SJSA1 (cell line): ENCODE measurements around the gene LCE5A. TPM values are rescaled to one million over a fixed set of nuclear protein-coding genes. Genes with fewer than 3 reads are reported as not detected.
"Not testable (repeated sequence)": the region's sequence is repeated elsewhere in the genome, so short reads cannot be mapped to it uniquely, and the experiment has no call there.

Source experiments
- DNase-seq, 2 experiments: peaks; one replicate each; pipeline ENCODE4 v3.0.0-alpha.2; 2015 to 2020; ENCODE audit warnings: low spot score in 2 of 2, low read depth in 1 of 2
- H3K27ac ChIP-seq: fragments of 250-450 bp; sonication (Bioruptor Pico); 2 replicates; pipeline ENCODE4 v1.5.1; 2020; ENCODE audit warnings: mild to moderate bottlenecking, moderate library complexity
- H3K27me3 ChIP-seq: fragments of 250-450 bp; sonication (Bioruptor Pico); replicated peaks from 2 replicates; pipeline ENCODE4 v1.5.1; 2020; ENCODE audit warnings: mild to moderate bottlenecking, moderate library complexity
- H3K36me3 ChIP-seq: fragments of 250-450 bp; sonication (Bioruptor Pico); 2 replicates; pipeline ENCODE4 v1.5.1; 2020; ENCODE audit warnings: mild to moderate bottlenecking
- H3K4me1 ChIP-seq: fragments of 250-450 bp; sonication (Bioruptor Pico); replicated peaks from 2 replicates; pipeline ENCODE4 v1.6.1; 2021; ENCODE audit warnings: mild to moderate bottlenecking
- H3K4me3 ChIP-seq: fragments of 250-450 bp; sonication (Bioruptor Pico); 2 replicates; pipeline ENCODE4 v1.5.1; 2020; ENCODE audit warnings: mild to moderate bottlenecking
- H3K9me3 ChIP-seq: fragments of 250-450 bp; sonication (Bioruptor Pico); replicated peaks from 2 replicates; pipeline ENCODE4 v1.5.1; 2020; ENCODE audit warnings: mild to moderate bottlenecking
- total RNA-seq: library from RNA; depleted of rRNA; stranded (reverse); fragments of >200 nt; shearing (Covaris generic); gene quantifications from 2 replicates; pipeline ENCODE4 v1.2.3, GENCODE V29; 2014; rRNA removed

The LCE5A gene
- total RNA-seq, 1 experiment from 2014 or later = not detected

DNA sequence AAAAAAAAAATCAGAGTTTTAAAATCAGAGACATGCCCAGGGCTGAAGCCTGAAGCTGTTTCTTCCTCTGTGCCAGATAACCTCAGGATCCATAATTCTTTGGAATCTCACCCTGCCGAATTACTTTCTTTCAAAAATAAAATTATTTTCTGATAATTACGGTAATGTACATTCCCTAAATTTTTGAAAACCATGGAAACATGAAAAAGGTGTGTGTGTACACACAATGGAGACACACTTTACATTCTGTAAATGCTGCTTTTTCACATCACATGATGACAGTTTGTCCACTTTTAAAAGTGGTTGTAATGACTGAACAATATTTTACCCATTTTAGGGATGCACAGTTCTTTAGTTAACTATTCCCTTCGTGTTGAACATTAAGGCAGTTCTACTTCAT, 25.2 kb downstream of the LCE5A start:
- DNase-seq = no peak
- H3K9me3 ChIP-seq = no peaks in the 10 kb centered on the region
- peaks cover 9% of the 10 kb centered on the region; the same call in 1 of the 2 replicates for H3K27me3 ChIP-seq
- H3K4me3 ChIP-seq = no peak overlapping the region
- H3K27ac ChIP-seq = no peak overlapping the region
- H3K4me1 ChIP-seq = no peaks in the 10 kb centered on the region
- no peaks in the 10 kb centered on the region for H3K36me3 ChIP-seq

DNA sequence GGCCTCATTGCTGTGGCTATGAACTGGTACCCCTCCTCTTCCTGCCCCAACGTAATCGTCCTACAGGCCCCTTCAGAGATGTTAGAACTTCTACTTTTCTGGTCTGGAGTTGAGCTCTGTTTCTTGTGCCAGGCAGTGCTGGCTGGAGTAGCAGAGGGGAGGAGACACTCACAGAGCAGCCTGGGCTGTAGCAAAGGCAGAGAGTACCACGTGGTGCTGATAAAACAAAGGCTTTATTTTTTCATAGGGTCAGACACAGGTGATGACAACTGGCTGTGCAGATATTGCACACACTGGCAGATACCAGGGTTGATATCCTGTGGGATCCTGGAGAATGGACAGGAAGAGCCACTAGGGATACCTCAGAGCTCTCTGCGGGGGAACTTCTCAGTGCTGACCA, 26.9 kb downstream of the LCE5A start:
- H3K36me3 ChIP-seq = no peaks in the 10 kb centered on the region
- no peaks in the 10 kb centered on the region for H3K9me3 ChIP-seq
- H3K27me3 ChIP-seq = peaks cover 9% of the 10 kb centered on the region; the same call in 1 of the 2 replicates
- no peak overlapping the region for H3K27ac ChIP-seq
- no peaks in the 10 kb centered on the region for H3K4me1 ChIP-seq
- H3K4me3 ChIP-seq = no peak overlapping the region
- no peak for DNase-seq

DNA sequence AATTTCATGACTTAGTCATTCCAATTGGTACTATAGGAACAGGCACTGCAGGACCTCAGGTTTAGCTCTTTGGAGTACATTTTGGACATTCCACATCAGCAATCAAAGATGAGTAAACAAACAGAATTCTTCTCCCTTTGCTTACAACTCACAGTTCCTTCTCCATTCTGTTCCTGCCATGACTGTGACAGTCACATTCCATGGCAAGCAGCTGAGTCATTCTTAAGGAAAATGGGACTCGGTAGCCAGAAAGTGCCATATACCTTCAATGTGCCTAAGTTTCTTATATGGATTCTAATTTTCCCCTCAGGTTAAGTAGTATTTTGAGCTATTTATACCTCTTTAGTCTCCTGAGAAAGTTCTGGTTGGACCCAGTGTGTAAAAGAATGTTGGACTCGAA, 29.3 kb downstream of the LCE5A start:
- Histone ChIP-seq H3K9me3 (no peaks in the 10 kb centered on the region), H3K4me1 (no peaks in the 10 kb centered on the region), H3K36me3 (no peaks in the 10 kb centered on the region), H3K27ac (no peak overlapping the region), H3K27me3 (0 out of 2 replicates have a peak, but pooled peaks cover 2% of the 10 kb centered on the region), H3K4me3 (no peak overlapping the region)
- DNase-seq = no peak

DNA sequence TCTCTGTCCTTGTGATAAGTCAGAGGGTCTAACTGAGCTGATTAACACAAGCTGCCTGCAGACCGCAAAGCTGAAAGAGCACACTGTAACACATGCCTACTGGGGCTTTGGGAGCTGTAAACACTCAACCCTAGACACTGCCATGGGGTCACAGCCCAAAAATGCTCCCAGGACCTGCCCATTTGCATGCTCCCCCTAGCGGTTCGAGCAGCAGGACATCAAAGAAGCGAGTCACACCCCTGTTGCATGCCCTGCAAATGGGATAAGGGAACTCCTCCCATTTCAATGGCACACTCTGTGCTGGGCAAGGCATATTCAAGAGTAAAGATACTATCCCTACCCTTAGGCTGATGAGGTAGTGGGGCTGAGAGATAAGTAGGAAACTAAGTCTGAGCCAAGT, 33.2 kb downstream of the LCE5A start:
- Histone ChIP-seq H3K27me3 (no peaks in the 10 kb centered on the region), H3K9me3 (no peaks in the 10 kb centered on the region), H3K36me3 (no peaks in the 10 kb centered on the region), H3K4me1 (no peaks in the 10 kb centered on the region), H3K4me3 (no peak overlapping the region), H3K27ac (no peak overlapping the region)
- no peak for DNase-seq

DNA sequence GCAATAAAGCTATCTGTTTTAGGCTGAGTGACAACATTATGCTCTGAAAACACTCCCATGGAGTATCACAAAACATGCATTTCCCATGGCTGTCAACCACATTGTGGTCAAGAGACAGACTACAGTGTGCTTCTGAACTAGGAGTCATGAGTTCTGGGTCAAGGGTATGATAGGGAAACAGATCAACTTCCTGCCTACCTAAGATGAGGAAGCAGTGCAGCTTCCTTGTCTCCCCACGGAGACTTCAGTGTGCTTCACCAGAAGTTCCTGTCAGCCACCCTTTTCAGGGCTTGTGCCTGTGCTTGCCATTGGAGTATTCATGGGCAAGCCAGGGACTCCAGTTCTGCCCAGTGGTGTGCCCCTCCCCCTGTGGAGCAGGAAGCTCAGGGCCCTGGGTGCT, 36.1 kb downstream of the LCE5A start:
- no peak overlapping the region for H3K27ac ChIP-seq
- H3K4me3 ChIP-seq = no peak overlapping the region
- no peaks in the 10 kb centered on the region for H3K9me3 ChIP-seq
- no peaks in the 10 kb centered on the region for H3K36me3 ChIP-seq
- H3K4me1 ChIP-seq = no peaks in the 10 kb centered on the region
- no peak for DNase-seq
- H3K27me3 ChIP-seq = no peaks in the 10 kb centered on the region

DNA sequence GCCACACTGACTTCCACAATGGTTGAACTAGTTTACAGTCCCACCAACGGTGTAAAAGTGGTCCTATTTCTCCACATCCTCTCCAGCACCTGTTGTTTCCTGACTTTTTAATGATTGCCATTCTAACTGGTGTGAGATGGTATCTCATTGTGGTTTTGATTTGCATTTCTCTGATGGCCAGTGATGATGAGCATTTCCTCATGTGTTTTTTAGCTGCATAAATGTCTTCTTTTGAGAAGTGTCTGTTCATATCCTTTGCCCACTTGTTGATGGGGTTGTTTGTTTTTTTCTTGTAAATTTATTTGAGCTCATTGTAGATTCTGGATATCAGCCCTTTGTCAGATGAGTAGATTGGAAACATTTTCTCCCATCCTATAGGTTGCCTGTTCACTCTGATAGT, 37.8 kb downstream of the LCE5A start:
- H3K9me3 ChIP-seq, H3K4me3 ChIP-seq, H3K27me3 ChIP-seq, H3K36me3 ChIP-seq, H3K4me1 ChIP-seq, DNase-seq, H3K27ac ChIP-seq: not testable (repeated sequence)

Other genes starting within 250 kb of the LCE5A start
- 0.05 and 0.06 TPM in 2 replicates for gene FLG, start 185.6 kb upstream of the LCE5A start, total RNA-seq
- not detected in 2 replicates for gene FLG2, start 150.8 kb upstream of the LCE5A start, total RNA-seq
- gene CRNN, start 96.5 kb upstream of the LCE5A start, total RNA-seq = 0.16 TPM in 1 of 2 replicates, not detected in the other
- gene CRCT1, start 3.7 kb downstream of the LCE5A start, total RNA-seq = not detected in 2 replicates
- gene LCE3E, start 56.0 kb downstream of the LCE5A start, total RNA-seq = not detected in 2 replicates
- not detected in 2 replicates for gene LCE3D, start 69.7 kb downstream of the LCE5A start, total RNA-seq
- gene LCE3C, start 89.4 kb downstream of the LCE5A start, total RNA-seq = not detected in 2 replicates
- not detected in 2 replicates for gene LCE3B, start 103.0 kb downstream of the LCE5A start, total RNA-seq
- gene LCE3A, start 112.3 kb downstream of the LCE5A start, total RNA-seq = not detected in 2 replicates
- not detected in 2 replicates for gene LCE2D, start 152.6 kb downstream of the LCE5A start, total RNA-seq
- gene LCE2C, start 164.5 kb downstream of the LCE5A start, total RNA-seq = not detected in 2 replicates
- gene LCE2B, start 175.3 kb downstream of the LCE5A start, total RNA-seq = not detected in 2 replicates
- not detected in 2 replicates for gene LCE2A, start 187.5 kb downstream of the LCE5A start, total RNA-seq
- not detected in 2 replicates for gene LCE4A, start 197.4 kb downstream of the LCE5A start, total RNA-seq
- not detected in 2 replicates for gene KPRP, start 247.2 kb downstream of the LCE5A start, total RNA-seq